GM12878 (cell line): ENCODE results near the gene GNAL. TPM values are rescaled to one million over a fixed set of nuclear protein-coding genes. Genes with fewer than 3 reads are reported as not detected.

Experiments
- ATAC-seq: fragments of 200-7000 bp; cut with Tn5 transposase; 3 replicates; pipeline ENCODE4 v1.9.1; 2020; ENCODE audit warnings: mild to moderate bottlenecking, moderate library complexity
- BruUV-seq: library from RNA; stranded (reverse); fragments of 400-500 nt; replicated peaks from 2 replicates; lab custom pipeline; 2021; lab: Mats Ljungman, UMichigan
- CTCF ChIA-PET: fragments of 300-600 bp; sonication (Branson Sonifier 250); formaldehyde crosslinking; extraction: SDS; loops from one replicate; lab custom pipeline; 2021; ENCODE audit warnings: inconsistent platforms; lab: Yijun Ruan, JAX
- POLR2A ChIA-PET: fragments of 350-600 bp; formaldehyde crosslinking; extraction: SDS; loops from one replicate; lab custom pipeline; 2021; ENCODE audit warnings: inconsistent platforms; lab: Charles Lee
- RAD21 ChIA-PET: fragments of 300-600 bp; sonication (Branson Sonifier 250); formaldehyde crosslinking; loops from one replicate; lab custom pipeline; 2023; ENCODE audit warnings: antibody characterized with exemption; ENCODE audit not compliant: unreplicated experiment; lab: Charles Lee
- SMC1A ChIA-PET: fragments of 300-600 bp; sonication (Branson Sonifier 250); formaldehyde crosslinking; loops from one replicate; lab custom pipeline; 2023; ENCODE audit not compliant: unreplicated experiment, uncharacterized antibody; lab: Charles Lee
- DNase-seq: peaks from one replicate; pipeline ENCODE4 v3.0.0-alpha.2; 2011; ENCODE audit warnings: low read depth, low spot score
- FAIRE-seq: peaks from 3 replicates; lab custom pipeline; 2011; peaks lifted over from hg19 to GRCh38; lab: Jason Lieb, UNC
- H2AFZ ChIP-seq: 2 replicates; pipeline ENCODE4 v1.6.0; 2011; ENCODE audit warnings: low read depth, low read length, control low read depth; ENCODE audit not compliant: control insufficient read depth
- H3K27ac ChIP-seq: 2 replicates; pipeline ENCODE4 v1.5.1; 2011; ENCODE audit warnings: control low read depth; ENCODE audit not compliant: control insufficient read depth, insufficient read depth
- H3K27me3 ChIP-seq, 2 experiments: replicated peaks in 1 of 2; 2 replicates each; pipeline versions ENCODE4 v1.6.0 to v1.6.1; 2011; ENCODE audit warnings: low read length in 1 of 2; ENCODE audit not compliant: control insufficient read depth in 2 of 2, insufficient read depth in 2 of 2
- H3K36me3 ChIP-seq, 2 experiments: 2 replicates each; pipeline ENCODE4 v1.5.1; 2011; ENCODE audit warnings: low read length in 1 of 2; ENCODE audit not compliant: control insufficient read depth in 2 of 2, insufficient read depth in 2 of 2
- H3K4me1 ChIP-seq: 2 replicates; pipeline ENCODE4 v1.6.1; 2011; ENCODE audit warnings: mild to moderate bottlenecking, low read length, moderate library complexity, mixed read lengths; ENCODE audit not compliant: control insufficient read depth, insufficient read depth
- H3K4me2 ChIP-seq: 2 replicates; pipeline ENCODE4 v1.6.0; 2011; ENCODE audit warnings: control low read depth; ENCODE audit not compliant: control insufficient read depth, insufficient read depth
- H3K4me3 ChIP-seq: fragments of 200-600 bp; sonication (generic); 2 replicates; pipeline ENCODE4 v1.5.1; 2016
- H3K79me2 ChIP-seq: 2 replicates; pipeline ENCODE4 v1.6.0; 2011; ENCODE audit warnings: low read length; ENCODE audit not compliant: control insufficient read depth, insufficient read depth
- H3K9ac ChIP-seq: 2 replicates; pipeline ENCODE4 v1.8.0; 2011; ENCODE audit warnings: low read length, control low read depth, mixed read lengths; ENCODE audit not compliant: control insufficient read depth, insufficient read depth
- H3K9me3 ChIP-seq: replicated peaks from 3 replicates; pipeline ENCODE4 v1.5.1; 2011; ENCODE audit warnings: mild to moderate bottlenecking, low read length; ENCODE audit not compliant: control insufficient read depth, insufficient read depth
- H4K20me1 ChIP-seq: 2 replicates; pipeline ENCODE4 v1.6.0; 2011; ENCODE audit not compliant: control insufficient read depth, insufficient read depth
- E2F4 ChIP-seq: IDR thresholded peaks from 2 replicates; pipeline ENCODE4 v1.6.1; 2012; ENCODE audit warnings: low read depth, low read length, improper control_type of control experiment
- HDAC6 ChIP-seq: fragments of 200-600 bp; sonication (generic); IDR thresholded peaks from one replicate; pipeline ENCODE4 v1.8.0; 2017; ENCODE audit warnings: antibody characterized with exemption; ENCODE audit not compliant: unreplicated experiment
- HSF1 ChIP-seq: fragments of 150-350 bp; IDR thresholded peaks from 2 replicates; pipeline ENCODE4 v1.6.1; 2014; ENCODE audit warnings: mild to moderate bottlenecking, low read depth, low read length
- JUNB ChIP-seq: IDR thresholded peaks from 2 replicates; pipeline ENCODE4 v1.6.1; 2016; ENCODE audit warnings: antibody characterized with exemption, mild to moderate bottlenecking
- KAT2A ChIP-seq: conservative IDR thresholded peaks from 2 replicates; pipeline ENCODE4 v1.6.1; 2011; ENCODE audit warnings: low read depth, low read length; ENCODE audit not compliant: control insufficient read depth
- MTA2 ChIP-seq: fragments of 450-650 bp; IDR thresholded peaks from 2 replicates; pipeline ENCODE4 v1.6.1; 2016; ENCODE audit warnings: low read depth, mild to moderate bottlenecking, moderate library complexity
- PRDM15 ChIP-seq: fragments of 450-650 bp; formaldehyde crosslinking; IDR thresholded peaks from 2 replicates; pipeline ENCODE4 v1.4.0; 2020; ENCODE audit warnings: mild to moderate bottlenecking, moderate library complexity
- SMAD5 ChIP-seq: IDR thresholded peaks from 2 replicates; pipeline ENCODE4 v1.6.1; 2016; ENCODE audit warnings: antibody characterized with exemption, low read depth
- SREBF1 ChIP-seq: IDR thresholded peaks from 2 replicates; pipeline ENCODE4 v1.6.1; 2012; ENCODE audit warnings: mild to moderate bottlenecking, low read length
- SRF ChIP-seq, 2 experiments: IDR thresholded peaks; 2 replicates each; pipeline ENCODE4 v1.6.1; 2011; ENCODE audit warnings: low read depth in 2 of 2, low read length in 2 of 2, mild to moderate bottlenecking in 1 of 2, moderate library complexity in 1 of 2
- ZBTB33 ChIP-seq: fragments of 450-650 bp; IDR thresholded peaks from 2 replicates; pipeline ENCODE4 v1.6.1; 2017; ENCODE audit warnings: mild to moderate bottlenecking
- WGBS: methylation state at CpG from one replicate; pipeline ENCODE4 v1.1.6; 2016; ENCODE audit warnings: low lambda C conversion rate; ENCODE audit not compliant: insufficient replicate concordance, insufficient coverage; ENCODE audit errors: missing lambda C conversion rate; 5-methylcytosine and 5-hydroxymethylcytosine counted together
- in situ Hi-C: fragments of 300-500 bp; cut with MboI; formaldehyde crosslinking; loops from 9 replicates; pipeline ENCODE4 v1.14.3; 2018; ENCODE audit warnings: mixed read lengths
- intact Hi-C: fragments of 100-400 bp; cut with micrococcal nuclease; formaldehyde crosslinking; loops from one replicate; pipeline ENCODE4 v1.14.2; 2022; ENCODE audit not compliant: unreplicated experiment
- polyA plus RNA-seq, 11 experiments: library from polyadenylated mRNA; depleted of rRNA in 4 of 11; unstranded in 6 of 11; stranded (reverse) in 5 of 11; fragments of >200 nt; fragmentation: Nextera tagmentation in 4 of 11; fragmentation: Illumina TruSeq in 1 of 11; extraction: Ambion mirVana in 4 of 11; extraction: Trizol in 1 of 11; gene quantifications; 1 replicate in 1 of 11; 2 replicates in 10 of 11; pipeline versions ENCODE4 v1.2.1 to v1.2.3, GENCODE V29; 2011 to 2016; ENCODE audit warnings: inconsistent platforms in 2 of 11, missing spikeins in 2 of 11, low read depth in 1 of 11
- total RNA-seq, 4 experiments: library from RNA; depleted of rRNA in 3 of 4; stranded (reverse); fragments of >200 nt in 3 of 4; fragmentation: Illumina TruSeq in 1 of 4; extraction: Trizol in 1 of 4; gene quantifications; 2 replicates each; pipeline versions ENCODE4 v1.2.1 to v1.2.3, GENCODE V29; 2013 to 2021

Gene GNAL
- total and polyA plus RNA-seq, 10 of the 15 experiments (the other 5 are each of a cell fraction or from before 2014, with no cell fraction given) = 0.02 to 0.39 (median 0.05) TPM; not detected in 5

- 24% methylated on average over 7 of the region's 10 CpGs for WGBS
- Histone ChIP-seq H2AFZ (no peak overlapping the region), H4K20me1 (no peaks in the 10 kb centered on the region), H3K9ac (no peak overlapping the region), H3K4me3 (no peak overlapping the region), H3K4me2 (no peak overlapping the region), H3K9me3 (no peaks in the 10 kb centered on the region), H3K36me3 (no peaks in the 10 kb centered on the region), H3K4me1 (no peaks in the 10 kb centered on the region), H3K27ac (no peak overlapping the region), H3K79me2 (no peaks in the 10 kb centered on the region), H3K27me3 (no peaks in the 10 kb centered on the region; a peak in 1 of 4 replicates)
- ChIA-PET CTCF (no interaction called here), RAD21 (no interaction called here), SMC1A (no interaction called here), POLR2A (no interaction called here)
- DNase-seq = no peak
- in situ Hi-C loops (no loop called here), intact Hi-C loops (no loop called here)
- BruUV-seq = no TSS peak
- FAIRE-seq = no peak
- ATAC-seq = no peak
- TF ChIP-seq HDAC6 (no peak), JUNB (no peak), SMAD5 (no peak), HSF1 (no peak), SRF (IDR thresholded peaks at IDR 0.05; ENCODE audit: low read depth in 2 of 2, low read length in 2 of 2) (no peak), MTA2 (no peak), E2F4 (no peak), ZBTB33 (no peak), SREBF1 (no peak), KAT2A (no peak), PRDM15 (CRISPR knock-in tag) (no peak)
Measured at GRCh38 chr18:11802586-11802985, 113.5 kb downstream of the GNAL start.
